EH (cell line): ENCODE measurements around the gene LIN7B.

Source experiments
- DNase-seq: peaks from one replicate; pipeline ENCODE4 v3.0.0-alpha.2; 2015; ENCODE audit warnings: low read depth

LIN7B gene

DNA sequence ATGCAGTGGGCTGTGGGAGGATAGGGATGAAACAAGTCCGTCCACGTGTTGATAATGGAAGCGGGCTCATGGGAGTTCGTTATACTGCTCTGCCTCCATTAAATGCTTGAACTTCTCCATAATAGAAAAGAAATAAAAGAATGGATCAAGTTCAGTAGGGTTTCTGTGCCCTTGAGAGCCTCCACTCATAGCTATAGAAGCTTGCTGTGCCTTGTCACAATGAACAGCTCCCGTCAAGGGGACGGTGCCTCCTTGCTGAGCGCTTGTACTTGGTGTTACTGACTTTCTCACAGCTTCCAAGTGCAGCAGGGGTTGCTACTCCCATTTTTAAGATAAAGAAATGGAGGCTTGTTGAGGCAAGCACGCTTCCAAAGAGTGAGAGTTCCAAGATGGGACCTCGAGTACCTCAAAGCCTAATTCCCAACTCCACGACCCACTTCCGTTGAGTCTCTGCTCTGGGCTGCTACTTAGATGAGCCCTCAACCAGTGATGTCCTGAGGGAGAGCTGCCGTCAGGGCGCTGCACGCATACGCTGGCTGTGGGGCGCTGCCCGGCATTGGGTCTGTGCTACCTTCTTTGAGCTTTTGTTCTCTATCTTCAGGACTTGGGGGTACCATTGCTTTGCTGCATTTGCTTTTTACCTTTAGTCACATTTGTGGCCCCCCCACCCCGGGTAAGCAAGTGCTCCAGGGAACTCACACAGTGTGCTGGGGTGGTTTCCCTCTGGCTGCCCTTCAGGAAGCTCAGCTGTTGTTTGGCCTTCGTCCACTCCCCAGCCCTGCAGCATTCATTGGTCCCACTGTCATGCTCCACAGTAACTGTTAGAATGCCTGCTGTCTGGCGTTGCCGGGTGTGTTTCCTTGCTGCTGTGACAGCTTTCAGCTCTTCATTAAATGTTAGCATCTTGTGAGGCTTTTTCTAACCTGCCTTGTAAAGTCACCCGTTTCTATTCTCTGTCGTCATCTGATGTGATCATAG lies 19.4 kb upstream of the LIN7B start:
- no peak for DNase-seq

DNA sequence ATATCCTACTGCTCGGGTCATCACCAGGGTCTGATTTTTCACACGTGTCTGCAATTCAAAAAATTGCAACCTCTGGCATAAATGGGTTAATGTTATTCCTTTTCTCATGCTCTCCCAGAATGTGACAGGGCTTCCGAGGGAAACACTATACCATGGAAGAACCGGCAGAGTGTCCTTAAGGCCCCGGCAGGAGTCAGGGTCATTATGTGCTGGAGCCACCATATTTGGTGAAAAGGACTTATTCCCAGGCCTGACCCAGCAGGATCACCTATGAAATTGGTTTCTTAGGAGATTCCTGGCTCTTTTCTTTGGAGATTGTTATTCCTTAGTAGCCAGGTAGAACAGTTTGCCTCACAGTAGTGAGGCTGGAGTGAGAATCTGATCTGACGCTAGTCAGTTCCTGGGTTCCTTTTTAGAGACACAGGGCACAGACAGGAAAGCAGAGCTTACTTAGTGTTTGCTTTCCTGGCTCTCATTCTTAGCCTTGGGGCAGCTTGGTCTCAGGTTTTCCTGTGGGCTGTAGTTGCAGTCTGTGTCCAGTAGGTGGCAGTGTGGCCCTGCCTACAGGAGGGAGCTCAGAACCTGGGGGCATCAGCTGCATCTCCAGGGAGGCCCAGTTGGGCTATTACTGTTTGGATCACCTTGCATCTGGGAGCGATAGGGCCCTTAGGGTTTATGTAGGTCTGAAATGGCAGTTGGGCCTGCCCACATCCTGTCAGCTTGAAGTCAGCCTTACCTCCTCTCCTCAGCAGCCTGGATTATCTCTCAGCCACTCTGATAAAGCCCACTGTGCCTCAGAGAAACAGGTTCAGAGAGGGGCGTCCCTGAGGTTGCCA lies 16.5 kb upstream of the LIN7B start:
- DNase-seq, result peak; percentile 83

DNA sequence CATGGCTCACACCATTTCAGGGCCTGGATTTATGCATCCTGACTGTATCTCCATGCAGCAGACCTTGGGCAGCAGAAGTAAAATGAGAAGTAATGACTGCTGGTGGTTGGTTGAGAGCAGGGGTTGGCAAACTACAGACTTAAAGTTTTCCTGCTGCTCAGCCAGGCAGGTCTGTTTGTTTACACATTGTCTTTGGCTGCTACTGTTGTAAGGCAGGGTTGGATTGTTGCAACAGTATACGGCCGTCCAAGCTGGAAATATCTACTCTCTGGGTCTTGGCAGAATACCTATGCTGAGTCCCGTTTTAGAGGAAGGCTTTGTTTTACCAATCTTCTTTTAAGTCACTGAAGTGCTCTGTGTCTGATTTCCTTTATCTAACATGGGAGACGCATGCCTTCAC lies 15.4 kb upstream of the LIN7B start:
- DNase-seq, result no peak

- DNase-seq, result no peak
These were observed 13.0 kb upstream of the LIN7B start for GRCh38 chr19:49101160-49101559.

- DNase-seq, result no peak
These were observed 11.9 kb upstream of the LIN7B start for GRCh38 chr19:49102303-49102702.

GRCh38 chr19:49103331-49104085 lies 10.7 kb upstream of the LIN7B start:
- no peak for DNase-seq

DNA sequence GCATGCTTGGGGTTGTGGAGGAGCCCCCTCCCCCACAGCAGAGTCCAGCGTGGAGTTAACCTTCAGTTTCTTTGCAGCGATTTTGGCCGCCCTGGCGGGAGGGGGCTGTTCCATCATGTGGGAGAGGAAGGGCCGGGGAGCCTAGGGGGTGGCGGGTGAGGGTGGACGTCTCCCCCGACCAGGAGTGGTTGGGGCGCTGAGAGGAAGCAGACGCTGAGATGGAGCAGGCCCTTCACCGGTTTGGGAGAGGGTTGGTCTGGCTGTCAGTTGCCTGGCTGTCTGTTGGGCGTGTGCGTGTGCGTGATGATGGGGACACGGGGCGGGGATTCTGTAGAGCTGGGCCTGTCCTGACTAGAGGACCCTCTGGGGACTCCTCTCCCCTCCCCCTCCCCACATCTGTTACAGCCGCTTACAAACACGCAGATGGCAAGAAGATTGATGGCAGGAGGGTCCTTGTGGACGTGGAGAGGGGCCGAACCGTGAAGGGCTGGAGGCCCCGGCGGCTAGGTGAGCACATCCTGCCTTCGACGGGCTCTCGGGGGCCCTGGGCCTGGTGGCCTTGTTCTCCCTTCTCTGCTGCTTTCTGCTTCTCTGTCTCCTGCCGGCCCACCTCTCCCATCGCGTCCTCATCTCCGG lies 9.8 kb upstream of the LIN7B start:
- no peak for DNase-seq

DNA sequence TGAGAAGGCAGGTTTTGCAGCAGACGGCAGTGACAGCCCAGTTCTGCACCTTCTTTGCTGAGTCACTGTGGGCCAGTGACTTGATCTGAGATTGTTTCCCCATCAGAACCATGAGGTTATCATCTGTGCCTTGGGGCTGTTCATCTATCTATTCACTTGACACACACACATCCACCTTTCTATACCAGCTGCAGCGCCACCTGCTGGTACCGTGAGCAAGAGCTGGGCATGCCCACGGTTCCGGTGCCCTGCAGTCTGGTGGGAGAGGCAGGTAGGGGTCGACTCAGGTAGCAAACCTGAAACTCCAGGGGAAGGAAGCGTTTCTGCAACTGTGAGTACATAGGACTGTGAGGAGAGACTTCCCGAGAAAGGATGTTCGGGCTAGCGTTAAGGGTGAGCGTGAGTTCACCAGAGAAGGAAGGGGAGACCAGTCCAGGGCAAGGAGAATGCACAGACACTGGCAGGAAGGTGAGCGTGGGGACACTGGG lies 7.5 kb upstream of the LIN7B start:
- peak; percentile 58 for DNase-seq

GRCh38 chr19:49107625-49108459 lies 6.3 kb upstream of the LIN7B start:
- DNase-seq, result no peak

GRCh38 chr19:49109051-49109450 lies 5.1 kb upstream of the LIN7B start:
- DNase-seq, result no peak

- DNase-seq, result no peak
These were observed 4.5 kb upstream of the LIN7B start for GRCh38 chr19:49109569-49110233.

DNA sequence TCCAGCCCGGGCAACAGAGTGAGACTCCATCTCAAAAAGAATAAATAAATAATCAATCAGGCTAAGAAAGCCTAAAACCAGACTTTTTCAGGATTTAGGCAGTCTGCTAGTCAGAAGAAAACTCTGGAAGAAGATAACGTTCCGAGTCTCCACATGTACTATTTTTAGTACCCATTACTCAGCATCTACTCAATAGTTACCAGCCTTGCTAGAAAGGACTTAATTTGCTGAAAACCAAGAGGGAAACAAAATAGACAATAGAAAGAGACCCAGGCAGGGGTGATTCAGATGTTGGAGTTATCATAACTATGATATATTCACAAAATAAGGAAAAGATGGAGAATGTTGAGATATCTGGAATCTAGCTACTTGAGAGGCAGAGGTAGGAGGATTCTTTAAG lies 3.6 kb upstream of the LIN7B start:
- peak; percentile 65 for DNase-seq

DNA sequence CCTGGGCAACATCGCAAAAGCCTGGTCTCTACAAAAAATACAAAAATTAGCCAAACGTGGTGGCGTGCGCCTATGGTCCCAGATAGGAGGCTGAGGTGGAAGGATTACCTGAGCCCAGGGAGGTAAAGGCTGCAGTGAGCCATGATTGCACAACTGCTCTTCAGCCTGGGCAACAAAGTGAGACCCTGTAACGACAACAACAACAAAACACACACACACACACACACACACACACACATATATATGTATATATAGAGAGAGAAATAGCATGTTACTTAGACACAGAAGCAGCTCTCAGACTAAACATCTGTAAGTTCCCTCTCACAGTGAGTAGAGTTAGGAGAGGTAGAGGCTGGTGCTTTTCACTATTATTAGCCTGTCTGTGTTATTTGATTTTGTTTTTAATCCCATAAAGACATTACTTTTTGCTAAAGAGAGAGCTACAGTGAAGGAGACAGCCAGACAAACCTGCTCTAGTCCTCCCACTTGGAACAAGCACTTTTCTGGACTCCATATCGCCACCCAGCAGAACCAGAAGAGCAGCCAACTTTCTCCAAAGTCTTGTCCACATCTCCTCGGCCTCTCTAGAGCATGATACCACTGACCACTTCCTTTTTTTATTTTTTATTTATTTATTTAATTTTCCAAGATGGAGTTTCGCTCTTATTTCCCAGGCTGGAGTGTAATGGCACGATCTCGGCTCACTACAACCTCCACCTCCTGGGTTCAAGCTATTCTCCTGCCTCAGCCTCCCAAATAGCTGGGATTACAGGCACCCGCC lies 2.8 kb upstream of the LIN7B start:
- DNase-seq, result no peak

DNA sequence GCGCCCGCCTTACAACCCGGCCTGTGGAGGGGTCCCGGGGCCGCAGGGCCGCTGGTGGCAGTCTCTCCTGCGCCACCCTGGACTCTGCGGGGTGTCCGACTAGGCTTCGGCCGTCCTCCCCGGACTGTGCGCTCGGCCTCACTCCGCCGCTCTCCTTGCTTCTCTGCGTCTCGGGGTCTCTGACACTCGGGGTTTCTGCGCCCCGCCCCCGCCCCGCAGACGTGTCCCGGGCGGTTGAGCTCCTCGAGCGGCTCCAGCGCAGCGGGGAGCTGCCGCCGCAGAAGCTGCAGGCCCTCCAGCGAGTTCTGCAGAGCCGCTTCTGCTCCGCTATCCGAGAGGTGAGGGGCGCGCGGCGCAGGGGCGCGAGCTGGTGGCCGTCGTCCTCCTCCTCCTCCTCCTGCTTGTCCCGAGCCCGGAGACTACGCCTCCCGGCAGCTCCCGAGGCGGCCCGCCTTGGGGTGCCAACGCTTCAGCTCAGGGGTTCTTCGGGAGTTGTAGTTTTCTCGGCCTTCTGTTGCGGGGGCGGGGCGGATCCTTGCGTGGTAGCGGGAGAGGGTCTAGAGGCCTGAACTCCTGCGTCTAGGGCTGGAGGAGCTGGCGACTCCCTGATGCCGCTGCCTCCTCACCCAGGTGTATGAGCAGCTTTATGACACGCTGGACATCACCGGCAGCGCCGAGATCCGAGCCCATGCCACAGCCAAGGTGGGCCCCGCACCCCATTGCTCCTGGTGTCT lies 627 bp downstream of the LIN7B start:
- peak; percentile 68 for DNase-seq

GRCh38 chr19:49116544-49116943 lies 2.4 kb downstream of the LIN7B start:
- DNase-seq, result no peak

GRCh38 chr19:49117677-49118564 lies 3.8 kb downstream of the LIN7B start:
- no peak for DNase-seq

- DNase-seq, result peak; percentile 94
These were observed 4.6 kb downstream of the LIN7B start, which contains the start of gene C19orf73 for GRCh38 chr19:49118565-49119410. C19orf73 (minus strand) TSS chr19:49119143; CDS start chr19:49119022, 121 bp downstream.
